LHCN-M2 (cell line): ENCODE measurements around the gene CHD8. TPM values are rescaled to one million over a fixed set of nuclear protein-coding genes. Genes with fewer than 3 reads are reported as not detected.
"Not testable (repeated sequence)": the region's sequence is repeated elsewhere in the genome, so short reads cannot be mapped to it uniquely, and the experiment has no call there.

Source experiments
- DNase-seq: peaks from one replicate; pipeline ENCODE4 v3.0.0-alpha.2; 2012; ENCODE audit warnings: low read depth
- polyA plus RNA-seq: library from polyadenylated mRNA; unstranded; fragments of >200 nt; gene quantifications from one replicate; pipeline ENCODE4 v1.2.1, GENCODE V29; 2012; ENCODE audit warnings: missing spikeins
- total RNA-seq: library from RNA; depleted of rRNA; stranded (reverse); fragments of >200 nt; gene quantifications from 2 replicates; pipeline ENCODE4 v1.2.3, GENCODE V29; 2014; rRNA removed

CHD8 gene
- total RNA-seq, result 49.1 and 50.1 TPM in 2 replicates
- 32.5 TPM for polyA plus RNA-seq

GRCh38 chr14:21455912-21456667 lies at the start of gene CHD8:
Gene CHD8 (minus strand): TSS chr14:21456123. CDS start chr14:21431643, 24,480 bp downstream.
- peak; percentile 100 for DNase-seq

GRCh38 chr14:21505012-21505553 lies 49.2 kb upstream of the CHD8 start:
- no peak for DNase-seq

- peak; percentile 40 for DNase-seq
Measured at GRCh38 chr14:21503376-21503775, 47.5 kb upstream of the CHD8 start.

- DNase-seq, result no peak
Measured at GRCh38 chr14:21501568-21501967, 45.6 kb upstream of the CHD8 start.

- DNase-seq, result peak; percentile 55
Measured at GRCh38 chr14:21498540-21499526, 42.9 kb upstream of the CHD8 start.

- DNase-seq, result no peak
Measured at GRCh38 chr14:21496453-21496852, 40.5 kb upstream of the CHD8 start.

- no peak for DNase-seq
Measured at GRCh38 chr14:21494902-21495762, 39.2 kb upstream of the CHD8 start.

GRCh38 chr14:21486640-21487087 lies 30.7 kb upstream of the CHD8 start:
- DNase-seq, result peak; percentile 60

GRCh38 chr14:21476925-21477681 lies 21.2 kb upstream of the CHD8 start, which contains the start of the genes RAB2B and TOX4:
Gene RAB2B (minus strand): TSS chr14:21476959. CDS start chr14:21476872, 87 bp downstream.
Gene TOX4 (plus strand): TSS chr14:21477195. CDS start chr14:21477279, 84 bp downstream.
- DNase-seq, result peak; percentile 98

- no peak for DNase-seq
Measured at GRCh38 chr14:21476523-21476924, 20.6 kb upstream of the CHD8 start.

GRCh38 chr14:21475767-21476522 lies 20.0 kb upstream of the CHD8 start:
- DNase-seq, result no peak

GRCh38 chr14:21467616-21468015 lies 11.7 kb upstream of the CHD8 start:
- DNase-seq, result peak; percentile 96

GRCh38 chr14:21455592-21455911 lies 371 bp downstream of the CHD8 start:
- no peak for DNase-seq

GRCh38 chr14:21454843-21455544 lies 929 bp downstream of the CHD8 start:
- DNase-seq, result no peak

- DNase-seq, result no peak
Measured at GRCh38 chr14:21449899-21450216, 6.1 kb downstream of the CHD8 start.

- DNase-seq, result not testable (repeated sequence)
Measured at GRCh38 chr14:21442657-21443056, 13.3 kb downstream of the CHD8 start.

- no peak for DNase-seq
Measured at GRCh38 chr14:21440859-21441258, 15.1 kb downstream of the CHD8 start.

GRCh38 chr14:21437063-21437901 lies 18.6 kb downstream of the CHD8 start:
- DNase-seq, result peak; percentile 99
